DOHH2 (cell line): ENCODE measurements around the gene RARG.
A peak's percentile ranks its signal among the peaks of the same experiment; 100 is the strongest.

Experiments used
- H3F3A ChIP-seq: fragments of 200-600 bp; sonication (generic), shearing (Covaris generic); 2 replicates; pipeline ENCODE4 v1.6.0; 2016; ENCODE audit warnings: antibody characterized with exemption, mild to moderate bottlenecking; ENCODE audit not compliant: control insufficient read depth, insufficient read depth
- H3K27ac ChIP-seq: fragments of 200-600 bp; sonication (generic); 2 replicates; pipeline ENCODE4 v1.5.1; 2014; ENCODE audit warnings: low read depth, mild to moderate bottlenecking, low read length, moderate library complexity
- H3K27me3 ChIP-seq: fragments of 200-600 bp; sonication (generic); 2 replicates; pipeline ENCODE4 v1.6.1; 2014; ENCODE audit warnings: mild to moderate bottlenecking, low read length, mixed read lengths; ENCODE audit not compliant: control insufficient read depth
- H3K36me3 ChIP-seq: fragments of 200-600 bp; sonication (generic); 2 replicates; pipeline ENCODE4 v1.6.1; 2014; ENCODE audit warnings: mild to moderate bottlenecking, low read length, moderate library complexity, mixed read lengths; ENCODE audit not compliant: control insufficient read depth
- H3K4me1 ChIP-seq: fragments of 200-600 bp; sonication (generic); 2 replicates; pipeline ENCODE4 v1.6.1; 2014; ENCODE audit warnings: mild to moderate bottlenecking, low read length, mixed read lengths; ENCODE audit not compliant: control insufficient read depth
- H3K4me2 ChIP-seq: fragments of 200-600 bp; sonication (generic); 2 replicates; pipeline ENCODE4 v1.6.0; 2014; ENCODE audit warnings: mild to moderate bottlenecking, low read length, moderate library complexity
- H3K4me3 ChIP-seq: fragments of 200-600 bp; sonication (generic); 2 replicates; pipeline ENCODE4 v1.5.1; 2014; ENCODE audit warnings: mild to moderate bottlenecking, low read length, mixed read lengths
- H3K79me2 ChIP-seq: fragments of 200-600 bp; sonication (generic); 2 replicates; pipeline ENCODE4 v1.6.1; 2014; ENCODE audit warnings: mild to moderate bottlenecking, low read length, mixed read lengths; ENCODE audit not compliant: control insufficient read depth
- H3K9me2 ChIP-seq: fragments of 200-600 bp; sonication (generic); replicated peaks from 2 replicates; pipeline ENCODE4 v1.6.1; 2014; ENCODE audit warnings: mild to moderate bottlenecking, low read length, mixed read lengths; ENCODE audit not compliant: control insufficient read depth
- H3K9me3 ChIP-seq: fragments of 200-600 bp; sonication (generic); 2 replicates; pipeline ENCODE4 v1.6.1; 2014; ENCODE audit warnings: antibody characterized with exemption, low read length, mixed read lengths; ENCODE audit not compliant: control insufficient read depth, insufficient read depth
- H4K20me1 ChIP-seq: fragments of 200-600 bp; sonication (generic); 2 replicates; pipeline ENCODE4 v1.6.0; 2014; ENCODE audit warnings: low read depth, mild to moderate bottlenecking, antibody characterized with exemption, low read length, moderate library complexity; ENCODE audit not compliant: control insufficient read depth, insufficient read depth
- CTCF ChIP-seq: fragments of 200-600 bp; sonication (generic); IDR thresholded peaks from one replicate; pipeline ENCODE4 v1.5.1; 2014; ENCODE audit warnings: antibody characterized with exemption, mild to moderate bottlenecking, low read depth, low read length; ENCODE audit not compliant: poor library complexity, severe bottlenecking
- EZH2phosphoT487 ChIP-seq: fragments of 200-600 bp; sonication (generic); IDR thresholded peaks from 2 replicates; pipeline ENCODE4 v1.6.1; 2017; ENCODE audit warnings: borderline replicate concordance, mild to moderate bottlenecking, antibody characterized with exemption, low read length, moderate library complexity, mixed read lengths

Gene RARG

GRCh38 chr12:53265783-53266182 lies 33.8 kb upstream of the RARG start:
- peaks cover 30% of the 10 kb centered on the region for H3K4me1 ChIP-seq
- H3K9me3 ChIP-seq: no peaks in the 10 kb centered on the region

GRCh38 chr12:53259891-53260290 lies 27.9 kb upstream of the RARG start:
- H3K4me1 ChIP-seq: peaks cover 41% of the 10 kb centered on the region
- peaks cover 13% of the 10 kb centered on the region for H3K79me2 ChIP-seq
- no peak for TF ChIP-seq EZH2phosphoT487
- TF ChIP-seq CTCF: no peak
- H3K27ac ChIP-seq: no peak overlapping the region
- H3K9me2 ChIP-seq: no peaks in the 10 kb centered on the region
- no peaks in the 10 kb centered on the region for H3K9me3 ChIP-seq
- no peaks in the 10 kb centered on the region for H3K27me3 ChIP-seq
- no peaks in the 10 kb centered on the region for H4K20me1 ChIP-seq
- peaks cover 2% of the 10 kb centered on the region for H3K36me3 ChIP-seq
- peaks cover 7% of the 10 kb centered on the region for H3F3A ChIP-seq
- peak overlapping the region; percentile 46; the same call in 1 of the 2 replicates for H3K4me2 ChIP-seq
- H3K4me3 ChIP-seq: no peak overlapping the region

More at GRCh38 chr12:53265783-53266182, 33.8 kb upstream of the RARG start:
- H3K9me2 ChIP-seq: no peaks in the 10 kb centered on the region
- H3K4me2 ChIP-seq: no peak overlapping the region
- H3K27ac ChIP-seq: no peak overlapping the region
- no peak overlapping the region for H3K4me3 ChIP-seq
- H4K20me1 ChIP-seq: 0 out of 2 replicates have a peak, but pooled peaks cover 8% of the 10 kb centered on the region
- no peaks in the 10 kb centered on the region for H3K27me3 ChIP-seq
- H3K79me2 ChIP-seq: peaks cover 28% of the 10 kb centered on the region
- no peaks in the 10 kb centered on the region for H3F3A ChIP-seq
- TF ChIP-seq EZH2phosphoT487 (no peak), CTCF (no peak)
- peaks cover 24% of the 10 kb centered on the region for H3K36me3 ChIP-seq

GRCh38 chr12:53258541-53259539 lies 26.8 kb upstream of the RARG start:
- no peaks in the 10 kb centered on the region for H3K9me2 ChIP-seq
- H3K27me3 ChIP-seq: no peaks in the 10 kb centered on the region
- peaks cover 21% of the 10 kb centered on the region for H3K79me2 ChIP-seq
- H3K4me2 ChIP-seq: peak overlapping the region; percentile 46
- H3F3A ChIP-seq: peaks cover 7% of the 10 kb centered on the region
- H3K9me3 ChIP-seq: no peaks in the 10 kb centered on the region
- peaks cover 8% of the 10 kb centered on the region for H3K36me3 ChIP-seq
- peaks cover 47% of the 10 kb centered on the region for H3K4me1 ChIP-seq
- H4K20me1 ChIP-seq: no peaks in the 10 kb centered on the region
- TF ChIP-seq EZH2phosphoT487 (no peak), CTCF (no peak)
- H3K4me3 ChIP-seq: peak overlapping the region; percentile 19
- H3K27ac ChIP-seq: peak overlapping the region; percentile 25; the same call in 1 of the 2 replicates
